Measurements from ENCODE around the gene RAB27B. TPM values are rescaled to one million over a fixed set of nuclear protein-coding genes. Genes with fewer than 3 reads are reported as not detected.
"Not testable (repeated sequence)": the region's sequence is repeated elsewhere in the genome, so short reads cannot be mapped to it uniquely, and the experiment has no call there.

The RAB27B gene
- total and polyA plus RNA-seq, 2 of the 8 experiments (the other 6 are each of a cell fraction or from before 2014, with no cell fraction given), result 0.05 to 0.60 TPM

DNA sequence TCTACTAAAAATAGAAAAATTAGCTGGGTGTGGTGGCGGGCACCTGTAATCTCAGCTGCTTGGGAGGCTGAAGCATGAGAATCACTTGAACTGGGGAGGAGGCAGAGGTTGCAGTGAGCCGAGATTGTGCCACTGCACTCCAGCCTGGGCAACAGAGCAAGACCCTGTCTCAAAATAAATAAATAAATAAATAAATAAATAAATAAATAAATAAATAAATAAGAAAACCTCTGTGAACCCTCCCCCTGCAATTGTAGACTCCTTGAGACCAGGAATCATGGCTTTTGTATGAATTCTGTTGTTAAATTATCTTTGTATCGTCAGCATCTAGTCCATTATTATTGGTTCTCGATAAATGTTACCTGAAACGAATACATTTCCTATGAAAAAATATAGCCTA lies 17.6 kb upstream of the RAB27B start:
- CTCF ChIA-PET (ENCODE audit: partially characterized antibody), result not testable (repeated sequence)

More for the DNA sequence above, 17.6 kb upstream of the RAB27B start:
- H4K5ac ChIP-seq (ENCODE audit: insufficient read length, low read depth, low read length); POLR2A ChIA-PET (ENCODE audit: partially characterized antibody); H2AFZ ChIP-seq (ENCODE audit: low read length); H2BK120ac ChIP-seq (replicated peaks; ENCODE audit: low read depth, low read length); H3K36me3 ChIP-seq (ENCODE audit: control insufficient read depth in 2 of 4, insufficient read depth in 4 of 4, low read length in 3 of 4); H3K9ac ChIP-seq (replicated peaks in 1 of 4; ENCODE audit: extremely low read depth in 1 of 4, low read depth in 3 of 4, low read length in 3 of 4); H4K91ac ChIP-seq (replicated peaks; ENCODE audit: insufficient read length, low read length); H2BK5ac ChIP-seq (ENCODE audit: low read depth, low read length); H3K18ac ChIP-seq (ENCODE audit: extremely low read depth, low read length); H3K4me2 ChIP-seq (ENCODE audit: insufficient read depth in 1 of 2, low read depth in 2 of 2, low read length in 2 of 2); H4K8ac ChIP-seq (ENCODE audit: extremely low read depth, insufficient read depth, low read length); H2BK12ac ChIP-seq (ENCODE audit: low read depth, low read length); H3K23ac ChIP-seq (ENCODE audit: insufficient read length); H3K56ac ChIP-seq (replicated peaks; ENCODE audit: insufficient read length, low read depth, low read length); H3K4me3 ChIP-seq (ENCODE audit: extremely low read depth in 1 of 4, insufficient read depth in 2 of 4, low read depth in 3 of 4, low read length in 4 of 4); H3K27me3 ChIP-seq (replicated peaks in 1 of 4; ENCODE audit: control insufficient read depth in 3 of 4, extremely low read depth in 1 of 4, insufficient read depth in 3 of 4, low read length in 3 of 4); H2BK15ac ChIP-seq (ENCODE audit: low read length); H3K9me3 ChIP-seq (ENCODE audit: insufficient read depth in 2 of 2, low read depth in 1 of 2, low read length in 1 of 2); H4K20me1 ChIP-seq (replicated peaks in 1 of 2; ENCODE audit: control insufficient read depth in 1 of 2, insufficient read depth in 2 of 2, low read length in 2 of 2); H2BK20ac ChIP-seq (ENCODE audit: low read length); H3K4me1 ChIP-seq (replicated peaks in 1 of 4; ENCODE audit: control insufficient read depth in 3 of 4, insufficient read depth in 4 of 4, low read length in 3 of 4); H3K23me2 ChIP-seq (ENCODE audit: low read depth, low read length); H3K79me2 ChIP-seq (ENCODE audit: control insufficient read depth in 1 of 2, insufficient read depth in 2 of 2, low read length in 2 of 2); H3K27ac ChIP-seq (ENCODE audit: low read depth, low read length); H3K79me1 ChIP-seq (ENCODE audit: low read depth, low read length); H3K4ac ChIP-seq (replicated peaks; ENCODE audit: insufficient read length, low read depth, low read length); H3K14ac ChIP-seq (ENCODE audit: insufficient read length); DNase-seq (ENCODE audit: low read depth in 1 of 2, low spot score in 2 of 2); FAIRE-seq; H2AK5ac ChIP-seq (ENCODE audit: low read depth, low read length): not testable (repeated sequence)
- 92% methylated on average over 5 of the region's 5 CpGs; no CpG with 5 or more reads in 1 of the 2 experiments for WGBS, 2 experiments (ENCODE audit: extremely low coverage in 1 of 2, insufficient coverage in 1 of 2, insufficient read length in 1 of 2, insufficient replicate concordance in 2 of 2, low coverage in 1 of 2, low lambda C conversion rate in 2 of 2, missing lambda C conversion rate in 1 of 2)
